Measurements from ENCODE around the gene PCDHGA10.
"Not testable (repeated sequence)": the region's sequence is repeated elsewhere in the genome, so short reads cannot be mapped to it uniquely, and the experiment has no call there.

PCDHGA10 gene

GRCh38 chr5:141409598-141410306 is 3.0 kb upstream of the PCDHGA10 start:
- in situ Hi-C loops (cut with HindIII; ENCODE audit: low pct_ligation_motif_present, low sequenced_read_pairs) = loop anchor here (25.0 kb wide), 1 partner anchor 103 kb away; no protein-coding TSS in a partner anchor
- TF ChIP-seq CTCF (IDR thresholded peaks at IDR 0.05; ENCODE audit: low read depth, low read length, missing control alignments) = no peak
- no peak for DNase-seq
- no peak overlapping the region for H3K27ac ChIP-seq
- no peak overlapping the region for H3K4me3 ChIP-seq (ENCODE audit: low read depth, low read length)
- H3K36me3 ChIP-seq (replicated peaks) = no peaks in the 10 kb centered on the region
- H3K27me3 ChIP-seq (replicated peaks) = no peaks in the 10 kb centered on the region

GRCh38 chr5:141411575-141411974 is 1.2 kb upstream of the PCDHGA10 start:
- no peaks in the 10 kb centered on the region for H3K36me3 ChIP-seq (replicated peaks)
- no peaks in the 10 kb centered on the region for H3K27me3 ChIP-seq (replicated peaks)
- no peak for DNase-seq
- TF ChIP-seq CTCF (IDR thresholded peaks at IDR 0.05; ENCODE audit: low read depth, low read length, missing control alignments) = no peak
- in situ Hi-C loops (cut with HindIII; ENCODE audit: low pct_ligation_motif_present, low sequenced_read_pairs) = loop anchor here (25.0 kb wide), 1 partner anchor 101 kb away; no protein-coding TSS in a partner anchor
- H3K27ac ChIP-seq = no peak overlapping the region
- H3K4me3 ChIP-seq (ENCODE audit: low read depth, low read length) = no peak overlapping the region

- in situ Hi-C loops (cut with HindIII; ENCODE audit: low pct_ligation_motif_present, low sequenced_read_pairs) = loop anchor here (25.0 kb wide), 1 partner anchor 99 kb away; no protein-coding TSS in a partner anchor
- H3K27ac ChIP-seq = no peak overlapping the region
- H3K27me3 ChIP-seq (replicated peaks) = no peaks in the 10 kb centered on the region
- no peak for TF ChIP-seq CTCF (IDR thresholded peaks at IDR 0.05; ENCODE audit: low read depth, low read length, missing control alignments)
- DNase-seq = no peak
- H3K4me3 ChIP-seq (ENCODE audit: low read depth, low read length) = peak overlapping the region; percentile 55
- no peaks in the 10 kb centered on the region for H3K36me3 ChIP-seq (replicated peaks)
These were observed 818 bp downstream of the PCDHGA10 start for GRCh38 chr5:141413540-141414069.

GRCh38 chr5:141414548-141415274 is 1.9 kb downstream of the PCDHGA10 start:
- not testable (repeated sequence) for H3K36me3 ChIP-seq (replicated peaks); H3K4me3 ChIP-seq (ENCODE audit: low read depth, low read length); H3K27me3 ChIP-seq (replicated peaks); H3K27ac ChIP-seq; DNase-seq
- in situ Hi-C loops (cut with HindIII; ENCODE audit: low pct_ligation_motif_present, low sequenced_read_pairs) = loop anchor here (25.0 kb wide), 1 partner anchor 98 kb away; no protein-coding TSS in a partner anchor

GRCh38 chr5:141415275-141415618 is 2.5 kb downstream of the PCDHGA10 start:
- H3K36me3 ChIP-seq (replicated peaks); H3K27me3 ChIP-seq (replicated peaks); H3K27ac ChIP-seq; DNase-seq; H3K4me3 ChIP-seq (ENCODE audit: low read depth, low read length): not testable (repeated sequence)
- in situ Hi-C loops (cut with HindIII; ENCODE audit: low pct_ligation_motif_present, low sequenced_read_pairs) = loop anchor here (25.0 kb wide), 1 partner anchor 97 kb away; no protein-coding TSS in a partner anchor

GRCh38 chr5:141417494-141418172 is 4.8 kb downstream of the PCDHGA10 start, which contains the start of gene PCDHGB7:
PCDHGB7 (plus strand) TSS chr5:141417677; CDS start chr5:141417860, 183 bp downstream.
- not testable (repeated sequence) for H3K27me3 ChIP-seq (replicated peaks)

More at GRCh38 chr5:141417494-141418172, 4.8 kb downstream of the PCDHGA10 start, which contains the start of gene PCDHGB7:
- in situ Hi-C loops (cut with HindIII; ENCODE audit: low pct_ligation_motif_present, low sequenced_read_pairs) = loop anchor here (25.0 kb wide), 1 partner anchor 95 kb away; no protein-coding TSS in a partner anchor
- peak within 1 kb of the TSS; percentile 54 for H3K4me3 ChIP-seq (ENCODE audit: low read depth, low read length)
- TF ChIP-seq CTCF (IDR thresholded peaks at IDR 0.05; ENCODE audit: low read depth, low read length, missing control alignments) = peak; percentile 84
- H3K36me3 ChIP-seq (replicated peaks) = not testable (repeated sequence)
- H3K27ac ChIP-seq = peak within 1 kb of the TSS; percentile 48
- DNase-seq = peak; percentile 74

Measured in brain microvascular endothelial cell (primary cell).